GM18867 (cell line): ENCODE results near the gene CHRM5.
"Not testable (repeated sequence)": the region's sequence is repeated elsewhere in the genome, so short reads cannot be mapped to it uniquely, and the experiment has no call there.

ENCODE experiments used
- ATAC-seq: cut with Tn5 transposase; IDR thresholded peaks from one replicate; pipeline ENCODE4 v1.9.1; 2021; ENCODE audit warnings: mild to moderate bottlenecking, moderate library complexity; ENCODE audit not compliant: unreplicated experiment

Gene CHRM5

GRCh38 chr15:33987444-33987843, 19.1 kb downstream of the CHRM5 start:
- ATAC-seq, result no peak

- no peak for ATAC-seq
Observed at GRCh38 chr15:33988384-33988783, 20.1 kb downstream of the CHRM5 start.

DNA sequence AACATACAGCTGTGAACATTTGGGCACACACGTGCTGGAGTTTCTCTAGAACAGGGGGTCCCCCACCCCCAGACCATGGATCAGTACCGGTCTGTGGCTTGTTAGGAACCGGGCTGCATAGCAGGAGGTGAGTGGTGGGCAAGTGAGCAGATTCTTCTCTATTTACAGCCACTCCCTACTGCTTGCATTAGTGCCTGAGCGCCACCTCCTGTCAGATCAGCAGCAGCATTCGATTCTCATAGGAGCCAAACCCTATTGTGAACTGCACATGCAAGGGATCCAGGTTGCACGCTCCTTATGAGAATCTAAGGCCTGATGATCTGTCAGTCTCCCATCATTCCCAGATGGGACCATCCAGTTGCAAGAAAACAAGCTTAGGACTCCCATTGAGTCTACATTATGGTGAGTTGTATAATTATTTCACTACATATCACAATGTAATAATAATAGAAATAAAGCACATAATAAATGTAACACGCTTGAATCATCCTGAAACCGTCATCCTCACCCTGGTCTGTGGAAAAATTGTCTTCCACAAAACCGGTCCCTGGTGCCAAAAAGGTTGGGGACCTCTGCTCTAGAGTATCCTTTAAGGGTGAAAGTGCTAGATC, 25.8 kb downstream of the CHRM5 start:
- no peak for ATAC-seq

GRCh38 chr15:33995666-33996065, 27.4 kb downstream of the CHRM5 start:
- ATAC-seq, result not testable (repeated sequence)

DNA sequence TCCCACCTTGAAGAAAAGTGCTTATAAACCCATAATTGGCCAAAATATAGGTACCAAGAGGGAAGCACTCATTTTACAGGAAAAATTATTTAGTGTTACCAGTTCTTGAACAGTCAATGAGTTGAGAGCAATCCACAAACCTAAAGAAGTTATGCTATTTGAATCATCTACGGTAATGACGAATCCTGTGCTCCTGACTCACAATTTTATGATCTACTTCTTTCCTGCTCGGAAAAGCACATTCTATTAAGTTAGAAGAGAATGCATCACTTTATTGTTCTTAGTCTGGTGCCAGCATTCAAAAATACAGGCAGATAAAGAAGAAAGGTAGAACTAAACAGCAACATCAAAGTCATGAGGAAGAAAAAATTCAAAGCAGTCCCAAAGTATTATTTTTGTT, 33.2 kb downstream of the CHRM5 start:
- ATAC-seq, result no peak

DNA sequence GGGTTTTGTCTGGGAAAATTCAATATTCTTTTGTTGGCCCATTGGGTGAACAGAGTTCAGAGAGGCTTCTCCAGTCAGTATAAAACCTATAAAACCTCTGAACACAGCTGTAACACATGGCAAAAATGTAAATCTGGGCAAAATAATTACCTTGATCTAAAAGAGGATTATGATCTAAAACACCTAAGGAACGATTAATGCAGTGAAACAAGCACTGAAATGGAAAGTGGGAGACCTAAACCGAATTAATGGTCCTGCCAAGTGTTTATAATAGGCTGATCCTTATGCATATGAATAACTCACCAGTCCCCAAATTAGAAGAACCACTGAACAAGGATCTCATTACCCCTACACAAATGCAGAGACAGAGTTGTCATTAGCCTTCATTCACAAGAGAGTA, 38.1 kb downstream of the CHRM5 start:
- ATAC-seq, result no peak

DNA sequence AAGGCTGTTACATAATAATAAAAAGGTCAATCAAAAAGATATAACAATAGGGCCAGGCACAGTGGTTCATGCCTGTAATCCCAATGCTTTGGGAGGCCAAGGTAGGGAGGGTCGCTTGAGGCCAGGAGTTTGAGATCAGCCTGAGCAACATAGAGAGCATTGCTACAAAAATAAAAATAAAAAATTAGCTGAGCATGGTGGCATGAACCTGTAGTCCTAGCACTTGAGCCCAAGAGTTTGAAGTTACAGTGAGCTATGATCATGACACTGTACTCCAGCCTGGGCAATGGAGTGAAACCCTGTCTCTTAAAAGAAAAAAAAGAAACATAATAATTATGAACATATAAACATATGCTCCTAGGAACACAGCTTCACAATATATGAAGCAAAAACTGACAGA, 41.4 kb downstream of the CHRM5 start:
- ATAC-seq, result no peak

DNA sequence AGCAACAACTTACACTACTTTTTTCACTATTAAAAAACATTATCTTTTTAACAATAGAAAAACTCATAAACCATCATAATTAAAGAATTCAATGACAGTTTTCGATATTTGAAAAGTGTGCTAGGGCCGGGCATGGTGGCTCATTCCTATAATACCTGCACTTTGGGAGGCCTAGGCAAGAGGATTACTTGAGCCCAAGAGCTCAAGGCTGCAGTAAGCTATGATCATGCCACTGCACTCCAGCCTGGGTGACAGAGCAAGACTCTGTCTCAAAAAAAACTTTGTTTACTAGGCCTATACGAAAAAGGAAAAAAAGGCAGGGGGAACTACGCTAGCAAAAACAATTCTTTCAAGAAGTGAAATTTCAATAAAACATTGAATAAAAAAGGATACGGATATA, 42.6 kb downstream of the CHRM5 start:
- no peak for ATAC-seq

- ATAC-seq, result no peak
Observed at GRCh38 chr15:34011481-34011880, 43.2 kb downstream of the CHRM5 start.

DNA sequence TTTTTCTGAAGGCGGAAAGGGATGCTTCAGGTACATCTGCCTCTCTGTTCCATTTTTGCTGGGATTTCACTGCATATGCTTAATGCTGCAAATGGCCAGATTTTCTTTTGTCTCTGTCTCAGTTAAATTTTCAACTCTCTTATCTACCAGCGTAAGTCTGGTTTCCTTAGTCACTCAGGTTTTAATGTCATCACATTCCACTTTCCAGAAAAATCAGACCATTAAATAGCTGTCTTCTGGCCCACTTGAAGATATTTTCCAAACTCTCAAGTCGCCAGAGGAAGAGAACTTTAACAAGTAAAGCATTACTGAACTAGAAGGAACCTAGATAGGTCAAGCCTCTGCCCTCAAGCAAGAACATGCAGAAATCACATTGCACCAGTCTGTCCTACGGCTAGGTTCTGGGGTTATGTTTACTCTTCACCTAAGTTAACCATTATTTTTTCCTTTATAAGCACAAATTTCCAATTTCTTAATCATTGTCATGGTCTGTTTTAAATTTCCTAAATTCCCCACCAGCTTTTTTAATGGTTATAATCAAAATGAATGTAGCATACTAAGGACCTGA, 44.2 kb downstream of the CHRM5 start:
- no peak for ATAC-seq

- no peak for ATAC-seq
Observed at GRCh38 chr15:34013746-34014145, 45.4 kb downstream of the CHRM5 start.

GRCh38 chr15:34014556-34014955, 46.3 kb downstream of the CHRM5 start:
- no peak for ATAC-seq

DNA sequence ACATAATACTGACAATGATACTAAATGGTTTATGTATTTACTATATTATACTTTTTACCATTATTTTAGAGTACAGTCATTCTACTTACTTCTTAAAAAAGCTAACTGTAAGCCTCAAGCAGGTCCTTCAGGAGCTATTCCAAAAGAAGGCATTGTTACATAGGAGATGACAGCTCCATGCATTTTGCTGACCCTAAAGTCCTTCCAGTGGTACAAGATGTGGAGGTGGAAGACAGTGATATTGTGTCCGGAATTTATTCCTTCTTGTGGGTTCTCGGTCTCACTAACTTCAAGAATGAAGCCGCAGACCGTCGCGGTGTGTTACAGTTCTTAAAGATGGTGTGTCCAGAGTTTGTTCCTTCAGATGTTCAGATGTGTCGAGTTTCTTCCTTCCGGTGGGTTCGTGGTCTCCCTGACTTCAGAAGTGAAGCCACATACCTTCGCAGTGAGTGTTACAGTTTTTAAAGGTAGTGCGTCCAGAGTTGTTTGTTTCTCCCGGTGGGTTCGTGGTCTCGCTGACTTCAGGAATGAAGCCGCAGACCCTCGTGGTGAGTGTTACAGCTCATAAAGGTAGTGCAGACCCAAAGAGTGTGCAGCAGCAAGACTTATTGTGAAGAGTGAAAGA, 49.8 kb downstream of the CHRM5 start:
- ATAC-seq, result no peak

DNA sequence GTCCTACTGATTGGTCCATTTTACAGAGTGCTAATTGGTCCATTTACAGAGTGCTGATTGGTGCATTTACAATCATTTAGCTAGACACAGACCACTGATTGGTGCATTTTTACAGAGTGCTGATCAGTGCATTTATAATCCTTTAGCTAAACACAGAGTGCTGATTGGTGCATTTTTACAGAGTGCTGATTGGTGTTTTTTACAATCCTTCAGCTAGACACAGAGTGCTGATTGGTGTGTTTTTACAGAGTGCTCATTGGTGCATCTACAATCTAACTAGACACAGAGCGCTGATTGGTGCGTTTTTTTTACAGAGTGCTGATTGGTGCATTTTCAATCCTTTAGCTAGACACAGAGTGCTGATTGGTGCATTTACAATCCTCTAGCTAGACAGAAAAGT, 50.4 kb downstream of the CHRM5 start:
- ATAC-seq, result not testable (repeated sequence)

DNA sequence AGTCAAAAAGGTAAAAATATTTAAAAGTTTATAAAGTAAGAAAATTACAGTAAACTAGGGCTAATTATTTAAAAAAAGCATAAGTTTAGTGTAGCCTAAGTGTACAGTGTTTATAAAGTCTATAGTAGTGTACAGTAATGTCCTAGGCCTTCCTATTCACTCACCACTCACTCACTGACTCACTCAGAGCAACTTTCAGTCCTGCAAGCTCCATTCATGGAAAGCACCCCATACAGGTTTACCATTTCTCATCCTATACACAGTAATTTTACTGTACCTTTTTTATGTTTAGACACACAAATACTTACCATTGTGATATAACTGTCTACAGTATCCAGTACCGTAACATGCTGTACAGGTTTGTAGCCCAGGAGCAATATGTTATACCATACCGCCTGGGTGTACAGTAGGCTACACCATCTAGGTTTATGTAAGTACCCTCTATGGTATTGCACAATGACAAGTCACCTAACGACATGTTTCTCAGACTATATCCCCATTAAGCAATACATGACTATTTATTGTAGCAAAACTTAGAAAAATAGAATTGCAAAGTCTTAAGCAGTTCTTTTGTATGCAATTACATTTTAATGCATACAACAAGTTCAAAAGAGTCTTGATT, 51.2 kb downstream of the CHRM5 start:
- ATAC-seq, result no peak

- no peak for ATAC-seq
Observed at GRCh38 chr15:34023907-34024306, 55.6 kb downstream of the CHRM5 start.

GRCh38 chr15:34025252-34025651, 57.0 kb downstream of the CHRM5 start:
- ATAC-seq, result no peak

DNA sequence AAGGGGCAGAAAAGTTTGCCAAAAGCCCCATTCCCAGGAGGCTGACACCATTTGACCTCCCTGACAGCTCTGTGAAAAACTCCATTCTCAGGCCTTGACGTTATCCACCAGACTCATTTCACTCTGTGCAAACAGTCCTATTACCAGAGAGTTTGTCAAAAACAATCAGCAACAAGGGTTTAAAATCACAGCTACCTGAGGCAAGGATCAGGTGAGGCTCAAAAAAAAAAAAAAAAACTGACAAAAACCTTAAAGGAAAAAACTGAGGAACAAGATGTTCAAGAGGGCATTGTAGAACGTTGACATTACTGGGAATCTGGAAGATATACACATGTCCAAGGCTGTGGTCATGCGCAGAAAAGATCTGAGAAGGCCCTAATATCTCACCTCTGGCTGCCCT, 59.3 kb downstream of the CHRM5 start:
- ATAC-seq, result no peak

DNA sequence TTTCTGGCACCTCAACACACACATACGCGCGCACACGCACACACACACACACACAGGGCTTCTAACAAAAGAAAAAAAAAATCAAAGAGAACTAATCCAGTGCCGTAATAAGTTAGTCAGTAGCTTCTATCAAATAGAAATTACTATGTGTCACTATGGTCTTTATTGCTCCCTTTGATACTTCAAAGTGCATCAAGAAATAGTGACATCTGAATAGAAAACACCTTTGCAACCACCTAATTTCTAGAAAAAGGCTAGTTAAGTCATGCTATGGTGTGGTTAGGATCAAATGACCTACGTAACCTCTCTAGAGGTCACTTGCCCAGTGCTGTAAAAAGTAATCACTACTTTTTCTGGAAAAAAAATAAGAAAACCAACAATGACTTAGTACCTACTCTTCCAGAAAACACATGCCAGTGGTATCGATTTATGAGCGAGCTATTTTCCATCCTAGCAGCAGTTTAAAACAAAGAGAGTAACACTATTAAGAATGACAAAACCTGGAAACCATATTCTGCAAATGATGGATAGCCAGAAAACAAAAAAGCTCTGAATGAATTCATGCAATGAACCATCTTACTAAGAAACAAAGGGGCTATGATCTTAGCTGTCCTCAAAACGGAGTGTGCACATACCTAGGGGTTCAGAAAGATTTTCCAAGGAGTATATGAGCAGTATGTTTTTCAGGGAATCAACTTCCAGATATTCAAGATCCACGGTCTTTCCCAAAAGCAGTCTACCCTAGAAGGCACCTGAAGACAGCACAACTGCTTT, 63.9 kb downstream of the CHRM5 start:
- no peak for ATAC-seq

DNA sequence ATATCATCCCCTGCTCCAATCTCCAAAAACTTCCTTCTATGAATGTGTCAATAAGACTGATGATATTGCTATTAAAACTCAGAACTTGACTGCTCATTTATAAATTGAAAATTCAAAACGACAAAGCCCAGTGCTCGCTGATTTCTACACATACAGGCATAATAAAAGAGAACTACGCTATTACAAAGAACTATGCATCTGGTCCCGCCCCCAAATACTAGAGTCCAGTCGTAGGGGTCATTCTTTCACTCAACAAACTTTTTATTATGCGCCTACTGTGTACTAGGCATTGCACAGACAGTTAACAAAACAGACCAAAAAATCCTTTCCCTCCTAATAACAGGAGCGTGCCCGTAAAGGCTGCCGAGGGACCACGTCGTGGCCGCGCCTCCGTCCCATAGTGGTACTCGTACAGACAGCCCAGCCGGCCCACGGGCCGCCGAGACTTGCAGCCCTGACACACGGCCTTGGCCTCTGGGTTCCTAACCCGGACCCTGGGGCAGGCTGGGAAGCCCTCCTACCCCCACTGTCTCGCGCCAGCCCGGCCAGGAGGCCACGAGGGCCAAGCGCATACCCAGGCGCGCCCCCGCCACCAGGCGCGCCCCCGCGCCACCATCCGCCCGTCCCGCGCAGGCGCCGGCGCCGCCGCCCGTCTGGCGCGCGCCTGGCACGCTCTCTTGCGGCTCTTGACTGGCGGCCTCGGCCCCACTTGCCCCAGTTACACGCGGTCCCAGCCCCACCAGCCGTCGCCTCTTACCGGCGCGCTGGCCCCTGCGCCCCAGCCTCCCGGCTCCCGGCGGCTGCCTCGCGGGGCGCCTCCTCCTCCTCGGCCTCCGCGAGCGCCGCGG, 70.0 kb downstream of the CHRM5 start:
- ATAC-seq, result peak; percentile 76
